ENCODE measurements around the gene CMYA5.
"Not testable (repeated sequence)": the region's sequence is repeated elsewhere in the genome, so short reads cannot be mapped to it uniquely, and the experiment has no call there.

The CMYA5 gene

GRCh38 chr5:79756076-79756475 lies 66.4 kb downstream of the CMYA5 start:
- no peak for TF ChIP-seq CTCF (IDR thresholded peaks at IDR 0.05; ENCODE audit: low read length, missing control alignments)
- DNase-seq (ENCODE audit: low read depth), result no peak
- H3K4me3 ChIP-seq (replicated peaks; ENCODE audit: low read depth, low read length), result no peak overlapping the region

GRCh38 chr5:79759436-79759835 lies 69.8 kb downstream of the CMYA5 start:
- DNase-seq (ENCODE audit: low read depth), result peak; percentile 51

GRCh38 chr5:79759848-79760247 lies 70.2 kb downstream of the CMYA5 start:
- no peak overlapping the region for H3K4me3 ChIP-seq (replicated peaks; ENCODE audit: low read depth, low read length)
- no peak for DNase-seq (ENCODE audit: low read depth)
- TF ChIP-seq CTCF (IDR thresholded peaks at IDR 0.05; ENCODE audit: low read length, missing control alignments), result no peak

More at GRCh38 chr5:79759436-79759835, 69.8 kb downstream of the CMYA5 start:
- H3K4me3 ChIP-seq (replicated peaks; ENCODE audit: low read depth, low read length), result no peak overlapping the region
- TF ChIP-seq CTCF (IDR thresholded peaks at IDR 0.05; ENCODE audit: low read length, missing control alignments), result no peak

GRCh38 chr5:79762929-79763328 lies 73.3 kb downstream of the CMYA5 start:
- TF ChIP-seq CTCF (IDR thresholded peaks at IDR 0.05; ENCODE audit: low read length, missing control alignments), result no peak
- no peak for DNase-seq (ENCODE audit: low read depth)
- H3K4me3 ChIP-seq (replicated peaks; ENCODE audit: low read depth, low read length), result no peak overlapping the region

- DNase-seq (ENCODE audit: low read depth); H3K4me3 ChIP-seq (replicated peaks; ENCODE audit: low read depth, low read length): not testable (repeated sequence)
Observed at GRCh38 chr5:79764147-79764546, 74.5 kb downstream of the CMYA5 start.

- no peak overlapping the region for H3K4me3 ChIP-seq (replicated peaks; ENCODE audit: low read depth, low read length)
- DNase-seq (ENCODE audit: low read depth), result peak; percentile 5
- TF ChIP-seq CTCF (IDR thresholded peaks at IDR 0.05; ENCODE audit: low read length, missing control alignments), result no peak
Observed at GRCh38 chr5:79771387-79771786, 81.8 kb downstream of the CMYA5 start.

GRCh38 chr5:79772651-79773050 lies 83.0 kb downstream of the CMYA5 start:
- no peak overlapping the region for H3K4me3 ChIP-seq (replicated peaks; ENCODE audit: low read depth, low read length)
- no peak for DNase-seq (ENCODE audit: low read depth)
- no peak for TF ChIP-seq CTCF (IDR thresholded peaks at IDR 0.05; ENCODE audit: low read length, missing control alignments)

Data from fibroblast of pulmonary artery (primary cell).